GM10266 (cell line): ENCODE data around the gene RHEBL1.

ENCODE experiments used
- DNase-seq: peaks from one replicate; pipeline ENCODE4 v3.0.0; 2012; ENCODE audit errors: extremely low spot score
- TF ChIP-seq, protein P1 (sequence below): IDR thresholded peaks from 2 replicates; pipeline ENCODE4 v1.5.1; 2012; ENCODE audit warnings: mild to moderate bottlenecking, low read depth; ENCODE audit not compliant: control insufficient read depth, insufficient read depth; ENCODE audit errors: missing control alignments

RHEBL1 gene

DNA sequence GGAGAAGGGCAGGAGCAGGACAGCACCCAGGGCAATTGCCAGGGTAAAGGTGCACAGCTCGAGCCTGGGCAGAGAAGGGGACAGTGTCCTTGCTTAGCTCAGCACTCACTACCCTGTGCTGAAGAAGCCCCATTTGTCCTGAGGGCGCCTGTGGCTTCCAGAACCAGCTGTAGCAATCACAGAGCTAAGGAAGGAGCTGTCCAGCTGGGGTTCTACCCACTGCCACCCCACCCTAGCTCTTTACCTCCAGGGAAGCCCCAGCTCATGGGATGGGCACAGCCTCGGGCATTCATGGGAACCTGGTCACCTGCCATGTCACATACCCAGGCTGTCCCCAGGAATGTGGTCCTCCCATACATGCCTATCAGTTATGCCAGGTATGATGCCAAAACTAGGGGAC is 35.0 kb upstream of the RHEBL1 start:
- TF ChIP-seq, protein P1, sequence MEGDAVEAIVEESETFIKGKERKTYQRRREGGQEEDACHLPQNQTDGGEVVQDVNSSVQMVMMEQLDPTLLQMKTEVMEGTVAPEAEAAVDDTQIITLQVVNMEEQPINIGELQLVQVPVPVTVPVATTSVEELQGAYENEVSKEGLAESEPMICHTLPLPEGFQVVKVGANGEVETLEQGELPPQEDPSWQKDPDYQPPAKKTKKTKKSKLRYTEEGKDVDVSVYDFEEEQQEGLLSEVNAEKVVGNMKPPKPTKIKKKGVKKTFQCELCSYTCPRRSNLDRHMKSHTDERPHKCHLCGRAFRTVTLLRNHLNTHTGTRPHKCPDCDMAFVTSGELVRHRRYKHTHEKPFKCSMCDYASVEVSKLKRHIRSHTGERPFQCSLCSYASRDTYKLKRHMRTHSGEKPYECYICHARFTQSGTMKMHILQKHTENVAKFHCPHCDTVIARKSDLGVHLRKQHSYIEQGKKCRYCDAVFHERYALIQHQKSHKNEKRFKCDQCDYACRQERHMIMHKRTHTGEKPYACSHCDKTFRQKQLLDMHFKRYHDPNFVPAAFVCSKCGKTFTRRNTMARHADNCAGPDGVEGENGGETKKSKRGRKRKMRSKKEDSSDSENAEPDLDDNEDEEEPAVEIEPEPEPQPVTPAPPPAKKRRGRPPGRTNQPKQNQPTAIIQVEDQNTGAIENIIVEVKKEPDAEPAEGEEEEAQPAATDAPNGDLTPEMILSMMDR: no peak
- DNase-seq: no peak

DNA sequence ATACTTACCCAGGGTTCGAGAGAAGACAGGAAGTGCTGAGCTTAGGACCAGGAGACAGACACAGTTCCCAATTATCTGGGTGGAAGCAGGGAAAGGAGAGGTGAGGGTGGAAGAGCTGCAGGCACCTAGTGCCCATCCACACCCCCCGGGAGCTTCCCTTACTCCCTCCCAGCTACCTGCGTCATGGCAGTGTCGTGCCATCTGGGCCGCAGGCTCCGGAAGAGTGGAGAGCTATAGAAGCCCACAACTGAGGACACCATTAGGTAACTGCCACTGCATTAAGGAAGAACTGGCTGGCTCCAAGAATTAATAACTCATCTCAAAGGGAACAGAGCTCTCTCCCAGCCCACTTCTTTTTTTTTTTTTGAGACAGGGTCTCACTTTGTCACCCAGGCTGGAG is 30.6 kb upstream of the RHEBL1 start:
- no peak for DNase-seq
- TF ChIP-seq, protein P1: no peak

DNA sequence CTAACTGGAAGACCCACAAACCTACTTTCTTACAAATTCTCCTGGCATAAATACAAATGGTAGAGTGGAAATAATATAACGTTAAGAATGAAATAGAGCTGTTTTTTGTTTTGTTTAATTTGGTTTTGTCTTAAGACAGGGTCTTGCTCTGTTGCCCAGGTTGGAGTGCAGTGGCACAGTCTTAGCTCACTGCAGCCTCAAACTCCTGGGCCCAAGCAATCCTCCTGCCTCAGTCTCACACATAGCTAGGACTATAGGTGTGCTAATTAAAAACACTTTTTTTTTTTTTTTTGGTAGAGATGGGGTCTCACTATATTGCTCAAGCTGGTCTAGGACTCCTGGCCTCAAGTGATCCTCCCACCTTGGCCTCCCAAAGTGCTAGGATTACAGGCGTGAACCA is 28.9 kb upstream of the RHEBL1 start:
- TF ChIP-seq, protein P1: no peak
- no peak for DNase-seq

DNA sequence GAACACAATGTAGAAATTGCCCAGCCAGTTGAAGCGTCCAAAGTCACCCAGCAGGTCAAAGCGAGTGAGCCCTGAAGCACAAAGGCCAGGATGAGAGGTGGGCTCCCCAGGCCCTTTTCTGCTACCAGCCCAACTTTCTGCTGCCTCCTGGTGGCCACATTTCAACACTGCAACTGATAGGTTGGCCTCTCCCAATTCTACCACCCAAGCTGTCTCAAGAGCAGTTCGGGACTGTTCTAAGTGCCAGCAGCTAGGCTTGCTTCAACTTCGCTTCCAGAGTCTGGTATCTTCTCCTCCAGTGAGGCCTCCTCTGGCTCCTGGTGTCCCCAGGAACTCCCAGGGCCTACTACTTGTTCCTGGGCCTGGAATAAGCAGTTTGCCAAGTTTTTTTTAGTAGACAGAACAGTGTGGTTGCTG is 28.3 kb upstream of the RHEBL1 start:
- peak; percentile 72 for DNase-seq

DNA sequence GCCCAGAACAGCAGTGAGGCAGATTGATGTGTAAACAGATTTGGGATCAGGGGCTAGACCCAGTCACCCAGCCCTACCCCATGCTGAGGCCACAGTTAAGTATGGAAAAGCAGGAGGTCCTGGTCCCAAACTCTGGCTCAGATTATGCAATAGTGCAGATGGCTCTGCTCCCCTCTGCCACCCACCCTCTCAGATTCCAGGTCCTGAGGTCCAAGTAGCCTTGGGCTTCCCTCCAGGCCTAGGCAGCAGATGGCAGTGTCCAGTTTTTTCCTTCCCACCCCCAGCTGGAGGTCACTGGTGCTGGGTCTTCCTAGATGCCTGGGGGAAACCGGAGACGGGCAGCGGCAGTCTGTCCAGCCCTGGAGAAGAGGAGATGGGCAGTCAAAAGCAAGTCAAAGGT is 27.6 kb upstream of the RHEBL1 start:
- TF ChIP-seq, protein P1: no peak
- DNase-seq: no peak

More for the DNA sequence above, 28.3 kb upstream of the RHEBL1 start:
- TF ChIP-seq, protein P1: peak; percentile 79

DNA sequence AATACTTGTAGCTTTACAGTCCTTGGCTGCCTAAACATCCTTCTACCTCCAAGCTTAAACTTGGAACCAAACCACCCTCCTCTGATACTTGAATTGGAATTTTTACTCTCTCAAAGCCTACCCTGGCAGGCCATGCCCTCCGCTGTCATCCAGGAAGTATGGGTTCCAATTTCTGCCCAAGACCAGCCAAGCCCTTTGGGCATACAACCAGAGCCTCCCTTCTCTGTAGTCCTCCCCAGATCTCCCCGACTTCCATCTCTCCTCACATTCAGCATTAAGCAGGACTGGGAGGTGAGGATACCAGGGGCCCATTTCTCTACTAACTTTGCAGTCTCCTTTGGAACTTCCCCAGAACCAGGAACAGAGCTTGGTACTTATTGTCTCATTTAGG is 25.2 kb upstream of the RHEBL1 start:
- no peak for DNase-seq

DNA sequence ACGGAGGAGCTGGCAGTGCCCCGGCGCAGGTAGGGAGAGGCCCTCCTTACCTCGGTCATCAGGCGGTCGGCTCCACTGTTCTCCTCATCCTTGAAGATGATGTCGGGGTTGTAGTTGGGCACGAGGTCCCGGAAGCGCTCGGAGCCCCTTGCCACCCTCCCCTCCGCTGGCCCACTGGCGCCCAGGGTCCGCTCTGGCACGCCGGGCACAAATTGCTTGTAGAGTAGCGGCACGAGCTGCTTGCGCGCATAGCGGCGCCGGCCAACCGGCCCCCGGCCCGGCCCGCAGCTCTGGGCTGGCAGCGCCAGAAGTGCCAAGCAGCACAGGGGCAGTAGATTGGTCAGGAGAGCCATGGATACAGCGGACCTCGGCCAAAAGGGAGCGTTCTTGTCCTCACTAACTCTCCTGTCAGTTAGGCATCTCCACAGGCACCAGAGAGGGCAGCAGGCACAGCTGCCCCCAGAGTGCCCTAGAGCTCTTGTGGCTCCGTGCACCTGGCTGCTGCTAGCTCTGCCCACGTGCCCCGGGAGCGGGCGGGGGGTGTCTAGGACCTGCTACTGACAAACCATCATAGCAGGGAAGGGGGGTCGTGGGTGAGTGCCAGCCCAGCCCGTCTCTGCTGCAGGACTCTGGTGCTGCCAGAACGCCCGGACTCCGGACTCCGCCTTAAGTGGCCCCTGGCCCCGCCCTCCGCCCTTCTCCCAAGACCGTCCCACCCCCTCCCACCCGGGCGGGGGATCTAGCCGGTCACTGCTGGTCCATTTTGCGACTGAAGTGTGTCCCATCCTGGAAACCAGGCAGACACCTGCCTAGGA is 24.6 kb upstream of the RHEBL1 start, which contains the start of gene DHH:
DHH (minus strand) TSS at position 642 of the 815 bp plus-strand sequence; CDS start at position 353, 289 bp downstream.
- no peak for DNase-seq
- TF ChIP-seq, protein P1: no peak

More for the DNA sequence above, 25.2 kb upstream of the RHEBL1 start:
- TF ChIP-seq, protein P1: no peak
